Activated T-cell treated with anti-CD3 and anti-CD28 coated beads, Interleukin-2, amount 50 U/mL, for 4 hours (primary cell): ENCODE data around the gene XPO5. TPM values are rescaled to one million over a fixed set of nuclear protein-coding genes. Genes with fewer than 3 reads are reported as not detected.
"Not testable (repeated sequence)": the region's sequence is repeated elsewhere in the genome, so short reads cannot be mapped to it uniquely, and the experiment has no call there.

Experiments
- ATAC-seq, 2 donors: fragments of 200-7000 bp; cut with Tn5 transposase; one replicate each; pipeline ENCODE4 v1.10.0; 2021
- DNase-seq: peaks from one replicate; pipeline ENCODE4 v3.0.0-alpha.2; 2020
- H3K27me3 Mint-ChIP-seq: one replicate; pipeline ENCODE4 v1.8.0; 2021; ENCODE audit warnings: low read depth, mixed read lengths
- H3K36me3 Mint-ChIP-seq: one replicate; pipeline ENCODE4 v1.8.0; 2022; ENCODE audit warnings: mixed read lengths; ENCODE audit not compliant: insufficient read depth
- H3K4me1 Mint-ChIP-seq: one replicate; pipeline ENCODE4 v1.8.0; 2021; ENCODE audit warnings: low read depth, mixed read lengths
- H3K4me3 Mint-ChIP-seq: one replicate; pipeline ENCODE4 v1.8.0; 2021; ENCODE audit warnings: mild to moderate bottlenecking, moderate library complexity, mixed read lengths
- H3K9me3 Mint-ChIP-seq: one replicate; pipeline ENCODE4 v1.8.0; 2021; ENCODE audit warnings: mixed read lengths
- total RNA-seq, 3 donors: library from RNA; stranded (reverse); gene quantifications; one replicate each; pipeline ENCODE4 v1.2.1, GENCODE V29; 2021

XPO5 gene
- total RNA-seq, 3 donors from 2014 or later: 116 to 140 (median 120) TPM

GRCh38 chr6:43503443-43503842, 72.4 kb downstream of the XPO5 start:
- no peak for ATAC-seq

GRCh38 chr6:43502666-43503065, 73.2 kb downstream of the XPO5 start:
- H3K27me3 Mint-ChIP-seq: peaks cover 3% of the 10 kb centered on the region
- no peaks in the 10 kb centered on the region for H3K4me1 Mint-ChIP-seq
- no peak for DNase-seq
- H3K9me3 Mint-ChIP-seq: no peaks in the 10 kb centered on the region
- no peak overlapping the region for H3K4me3 Mint-ChIP-seq
- peaks cover 18% of the 10 kb centered on the region for H3K36me3 Mint-ChIP-seq
- ATAC-seq: no peak

More at GRCh38 chr6:43503443-43503842, 72.4 kb downstream of the XPO5 start:
- no peak for DNase-seq
- Mint-ChIP-seq H3K36me3 (peaks cover 18% of the 10 kb centered on the region), H3K27me3 (peaks cover 8% of the 10 kb centered on the region), H3K9me3 (no peaks in the 10 kb centered on the region), H3K4me3 (no peak overlapping the region), H3K4me1 (no peaks in the 10 kb centered on the region)

- Mint-ChIP-seq H3K4me1 (no peaks in the 10 kb centered on the region), H3K36me3 (peaks cover 18% of the 10 kb centered on the region), H3K4me3 (no peak overlapping the region), H3K9me3 (no peaks in the 10 kb centered on the region), H3K27me3 (no peaks in the 10 kb centered on the region)
- DNase-seq (no peak), ATAC-seq (no peak)
These were observed 74.9 kb downstream of the XPO5 start for GRCh38 chr6:43500921-43501320.

- ATAC-seq (no peak), DNase-seq (no peak)
- Mint-ChIP-seq H3K36me3 (peaks cover 18% of the 10 kb centered on the region), H3K9me3 (no peaks in the 10 kb centered on the region), H3K4me3 (no peak overlapping the region), H3K27me3 (no peaks in the 10 kb centered on the region), H3K4me1 (peaks cover 15% of the 10 kb centered on the region)
These were observed 76.6 kb downstream of the XPO5 start for GRCh38 chr6:43499028-43499815.

GRCh38 chr6:43498291-43498690, 77.5 kb downstream of the XPO5 start:
- not testable (repeated sequence) for DNase-seq, H3K9me3 Mint-ChIP-seq, ATAC-seq, H3K27me3 Mint-ChIP-seq, H3K4me3 Mint-ChIP-seq
- H3K4me1 Mint-ChIP-seq: peaks cover 22% of the 10 kb centered on the region
- H3K36me3 Mint-ChIP-seq: peaks cover 15% of the 10 kb centered on the region

- Mint-ChIP-seq H3K27me3 (no peaks in the 10 kb centered on the region), H3K4me3 (no peak overlapping the region), H3K36me3 (peaks cover 13% of the 10 kb centered on the region), H3K4me1 (peaks cover 26% of the 10 kb centered on the region), H3K9me3 (no peaks in the 10 kb centered on the region)
- no peak for ATAC-seq
- no peak for DNase-seq
These were observed 78.1 kb downstream of the XPO5 start for GRCh38 chr6:43497689-43498088.

- peaks cover 12% of the 10 kb centered on the region for H3K36me3 Mint-ChIP-seq
- H3K27me3 Mint-ChIP-seq: no peaks in the 10 kb centered on the region
- no peaks in the 10 kb centered on the region for H3K9me3 Mint-ChIP-seq
- ATAC-seq (no peak), DNase-seq (no peak)
- peaks cover 27% of the 10 kb centered on the region for H3K4me1 Mint-ChIP-seq
- H3K4me3 Mint-ChIP-seq: no peak overlapping the region
These were observed 78.8 kb downstream of the XPO5 start for GRCh38 chr6:43497129-43497396.

- Mint-ChIP-seq H3K4me3 (no peak overlapping the region), H3K4me1 (peaks cover 27% of the 10 kb centered on the region), H3K27me3 (no peaks in the 10 kb centered on the region), H3K36me3 (peaks cover 9% of the 10 kb centered on the region), H3K9me3 (no peaks in the 10 kb centered on the region)
- ATAC-seq: no peak
- DNase-seq: no peak
These were observed 79.3 kb downstream of the XPO5 start for GRCh38 chr6:43496370-43497128.

GRCh38 chr6:43495409-43495941, 80.4 kb downstream of the XPO5 start:
- peaks cover 6% of the 10 kb centered on the region for H3K36me3 Mint-ChIP-seq
- H3K4me1 Mint-ChIP-seq: peaks cover 27% of the 10 kb centered on the region
- peak in 1 of 2 donors; percentile 41 for ATAC-seq
- H3K9me3 Mint-ChIP-seq: no peaks in the 10 kb centered on the region
- DNase-seq: no peak
- no peak overlapping the region for H3K4me3 Mint-ChIP-seq
- no peaks in the 10 kb centered on the region for H3K27me3 Mint-ChIP-seq

GRCh38 chr6:43494766-43495165, 81.1 kb downstream of the XPO5 start:
- ATAC-seq: no peak
- DNase-seq: no peak
- Mint-ChIP-seq H3K36me3 (peaks cover 8% of the 10 kb centered on the region), H3K9me3 (no peaks in the 10 kb centered on the region), H3K4me1 (peaks cover 31% of the 10 kb centered on the region), H3K4me3 (no peak overlapping the region), H3K27me3 (no peaks in the 10 kb centered on the region)

- peaks cover 31% of the 10 kb centered on the region for H3K4me1 Mint-ChIP-seq
- DNase-seq (no peak), ATAC-seq (no peak)
- H3K4me3 Mint-ChIP-seq: no peak overlapping the region
- H3K9me3 Mint-ChIP-seq: no peaks in the 10 kb centered on the region
- peaks cover 4% of the 10 kb centered on the region for H3K36me3 Mint-ChIP-seq
- no peaks in the 10 kb centered on the region for H3K27me3 Mint-ChIP-seq
These were observed 81.5 kb downstream of the XPO5 start for GRCh38 chr6:43494321-43494720.

GRCh38 chr6:43493833-43494232, 82.0 kb downstream of the XPO5 start:
- Mint-ChIP-seq H3K36me3 (peaks cover 4% of the 10 kb centered on the region), H3K4me1 (peaks cover 33% of the 10 kb centered on the region), H3K9me3 (no peaks in the 10 kb centered on the region), H3K4me3 (no peak overlapping the region), H3K27me3 (no peaks in the 10 kb centered on the region)
- DNase-seq (no peak), ATAC-seq (no peak)

- Mint-ChIP-seq H3K4me1 (peaks cover 33% of the 10 kb centered on the region), H3K36me3 (peaks cover 4% of the 10 kb centered on the region), H3K9me3 (no peaks in the 10 kb centered on the region), H3K27me3 (no peaks in the 10 kb centered on the region), H3K4me3 (no peak overlapping the region)
- DNase-seq: no peak
- ATAC-seq: no peak
These were observed 82.6 kb downstream of the XPO5 start for GRCh38 chr6:43493230-43493629.

- H3K27me3 Mint-ChIP-seq: no peaks in the 10 kb centered on the region
- H3K4me3 Mint-ChIP-seq: no peak overlapping the region
- H3K36me3 Mint-ChIP-seq: peaks cover 4% of the 10 kb centered on the region
- no peaks in the 10 kb centered on the region for H3K9me3 Mint-ChIP-seq
- H3K4me1 Mint-ChIP-seq: peaks cover 33% of the 10 kb centered on the region
- no peak for DNase-seq
- no peak for ATAC-seq
These were observed 83.2 kb downstream of the XPO5 start for GRCh38 chr6:43492673-43493072.
